HG03139 (cell line): Measurements from ENCODE around the gene ARVCF.

Source experiments
- ATAC-seq: cut with Tn5 transposase; IDR thresholded peaks from one replicate; pipeline ENCODE4 v1.9.1; 2021; ENCODE audit not compliant: unreplicated experiment

ARVCF gene

DNA sequence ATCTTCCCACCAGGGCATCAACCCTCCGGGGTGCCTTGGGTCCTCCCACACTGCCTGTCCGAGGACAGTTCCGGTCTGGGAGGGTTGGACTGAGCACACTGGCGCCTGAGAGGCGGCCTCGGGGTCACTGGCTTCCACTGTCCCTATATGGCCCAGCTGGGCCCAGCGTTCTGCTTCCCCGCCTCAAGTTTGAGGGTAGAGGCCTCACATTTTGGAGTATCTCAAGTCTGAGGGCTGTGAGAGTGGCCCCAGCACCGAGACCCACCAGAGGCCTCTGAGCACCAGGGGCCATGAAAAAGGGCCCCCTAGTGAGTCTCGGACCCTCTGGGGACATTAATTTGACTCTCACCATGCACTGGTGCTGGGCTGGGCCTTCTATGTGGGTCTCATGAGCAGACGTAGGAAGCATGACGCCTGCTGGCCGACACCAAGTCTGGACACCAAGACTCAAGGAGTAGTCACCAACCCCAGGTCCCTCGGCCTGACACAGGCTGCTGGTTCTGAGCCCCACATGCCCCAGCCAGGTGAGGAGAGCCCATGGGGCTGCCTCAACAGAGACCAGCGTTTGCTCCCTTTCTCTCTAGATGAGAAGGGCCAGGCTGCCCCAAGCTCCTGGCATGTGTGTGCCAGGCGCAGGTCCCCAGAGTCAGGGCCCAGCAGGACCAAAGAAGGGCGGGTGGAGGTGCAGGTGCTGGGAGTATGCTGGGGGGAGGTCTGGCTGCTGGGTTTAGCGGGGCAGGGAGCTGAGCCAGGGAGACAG lies 27.5 kb downstream of the ARVCF start:
- ATAC-seq: no peak

DNA sequence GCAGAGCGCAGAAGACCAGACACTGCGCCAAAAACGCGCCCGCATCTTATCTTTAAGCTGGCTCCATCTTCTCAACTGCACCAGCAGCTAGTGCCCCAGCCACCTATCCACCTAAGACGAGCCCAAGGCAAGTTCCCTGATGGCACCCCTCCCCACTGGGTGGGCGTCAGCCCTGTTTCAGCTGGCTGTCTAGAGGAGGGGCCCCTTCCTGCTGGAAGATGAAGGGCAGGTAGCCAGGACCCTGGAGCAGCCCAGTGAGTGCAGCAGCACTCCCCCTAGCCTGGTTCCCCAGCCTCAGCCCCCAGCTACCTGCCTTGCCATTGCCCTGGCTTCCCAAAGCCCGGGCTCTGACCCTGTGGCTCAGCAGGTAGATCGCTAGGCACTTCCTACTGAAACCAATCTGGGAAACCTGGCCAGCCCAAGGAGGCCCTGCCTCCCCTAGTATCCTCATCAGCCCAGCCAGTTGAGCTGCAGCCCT lies 28.3 kb downstream of the ARVCF start:
- ATAC-seq: no peak

DNA sequence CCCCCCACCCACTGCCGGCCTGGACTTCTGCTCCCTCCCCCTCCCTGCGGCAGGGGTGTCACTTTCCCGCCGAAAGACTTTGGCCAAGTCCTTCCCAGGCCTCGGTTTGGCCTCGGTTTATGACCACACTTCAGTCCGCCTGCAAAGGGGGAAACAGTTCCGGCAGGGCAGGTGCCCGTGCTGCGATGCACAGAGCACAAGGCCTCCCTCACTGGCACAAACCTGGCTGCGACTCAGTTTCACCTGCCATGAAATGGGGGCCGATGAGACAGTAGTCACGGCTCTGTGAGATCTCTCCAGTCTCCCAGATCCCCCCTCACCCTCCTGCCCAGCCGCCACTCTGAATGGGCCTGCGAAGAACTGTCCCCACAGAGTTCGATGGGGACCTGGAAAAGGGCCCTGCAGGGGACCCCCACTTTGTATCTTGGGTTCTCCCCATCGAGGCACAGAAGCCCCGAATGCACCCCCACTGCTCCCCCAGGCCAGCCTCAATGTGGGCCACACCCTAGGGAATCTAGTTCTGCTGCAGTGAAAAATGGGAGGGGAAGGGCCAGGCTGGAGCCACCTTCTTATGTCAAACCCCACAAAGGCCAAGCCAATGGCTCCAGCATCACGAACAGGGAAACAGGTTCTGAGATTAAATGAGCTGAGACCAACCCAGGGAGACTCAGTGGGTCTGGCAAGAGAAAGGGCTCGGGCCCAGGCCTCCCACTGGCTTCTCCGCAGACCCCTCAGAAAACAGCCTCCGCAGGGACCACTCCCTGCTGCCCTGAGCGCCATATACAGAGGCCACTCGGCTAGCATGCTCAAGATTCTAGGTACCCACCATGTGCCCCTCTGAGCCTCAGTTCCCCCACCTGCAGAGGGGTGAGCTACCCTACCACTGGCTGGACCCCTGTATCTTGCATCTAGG lies 29.0 kb downstream of the ARVCF start:
- no peak for ATAC-seq

DNA sequence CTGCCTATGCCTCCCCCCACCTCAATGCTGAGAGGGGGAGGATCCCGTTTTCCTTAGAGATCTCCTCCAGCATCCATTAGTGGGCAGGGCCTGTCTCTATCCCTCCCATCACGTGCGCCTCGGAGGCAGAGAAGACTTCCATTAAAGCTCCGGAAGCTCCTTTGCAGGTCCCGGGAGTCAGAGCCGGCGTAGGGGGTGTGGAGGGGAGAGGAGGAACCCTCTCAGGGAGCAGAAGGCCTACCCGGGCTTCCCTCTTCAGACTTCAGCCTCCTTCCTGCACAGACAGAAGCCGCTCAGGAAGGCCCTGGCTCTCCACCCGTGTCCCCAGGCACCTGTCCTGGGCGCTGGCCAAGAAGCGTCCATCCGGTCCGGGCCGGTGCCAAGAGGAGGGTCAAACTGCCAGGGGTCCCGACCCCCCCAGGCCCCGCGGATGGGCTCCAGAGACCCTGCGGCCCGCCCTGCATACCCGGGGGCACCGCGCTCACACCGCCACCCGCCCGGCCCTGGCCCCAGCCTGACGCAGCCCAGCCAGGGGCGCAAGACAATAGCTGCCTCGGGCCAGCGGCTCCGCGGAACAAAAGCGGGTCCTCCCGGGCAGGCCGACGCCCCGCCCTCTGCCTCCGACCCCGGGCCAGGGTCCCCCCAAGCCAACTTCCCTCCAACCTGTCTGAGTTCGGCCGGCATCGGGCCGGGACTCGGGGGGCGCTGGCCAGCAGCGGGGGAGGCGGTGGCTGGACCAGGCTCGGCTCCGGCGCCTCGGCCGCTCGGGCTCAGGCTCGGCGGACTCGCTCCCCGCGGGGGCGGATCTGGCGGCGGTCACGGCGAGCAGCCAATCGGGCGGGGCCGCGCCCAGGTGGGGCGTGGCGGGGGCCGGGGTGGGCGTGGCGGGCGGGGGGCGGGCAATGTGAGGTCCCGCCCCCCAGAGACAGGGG lies 29.9 kb downstream of the ARVCF start:
- ATAC-seq: no peak

DNA sequence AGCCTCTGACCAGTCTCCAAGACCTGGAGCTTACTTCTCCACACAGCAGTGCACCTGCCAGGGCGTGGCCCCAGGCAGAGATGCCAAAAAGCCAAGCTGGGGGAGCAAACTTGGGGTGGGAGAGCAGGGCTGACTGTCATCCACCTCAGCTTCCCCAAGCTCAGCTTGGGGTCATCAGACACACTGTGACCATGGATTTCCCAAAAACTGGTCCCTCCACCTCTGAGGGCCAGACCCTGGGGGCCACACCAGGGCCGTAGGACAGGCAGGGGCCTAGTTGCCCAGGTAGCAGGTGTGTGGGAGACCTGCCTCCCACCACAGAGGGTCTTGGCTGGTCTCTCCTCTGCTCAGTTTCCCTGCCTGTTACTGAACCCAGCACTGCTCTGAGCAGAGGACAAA lies 30.6 kb downstream of the ARVCF start:
- ATAC-seq: no peak

DNA sequence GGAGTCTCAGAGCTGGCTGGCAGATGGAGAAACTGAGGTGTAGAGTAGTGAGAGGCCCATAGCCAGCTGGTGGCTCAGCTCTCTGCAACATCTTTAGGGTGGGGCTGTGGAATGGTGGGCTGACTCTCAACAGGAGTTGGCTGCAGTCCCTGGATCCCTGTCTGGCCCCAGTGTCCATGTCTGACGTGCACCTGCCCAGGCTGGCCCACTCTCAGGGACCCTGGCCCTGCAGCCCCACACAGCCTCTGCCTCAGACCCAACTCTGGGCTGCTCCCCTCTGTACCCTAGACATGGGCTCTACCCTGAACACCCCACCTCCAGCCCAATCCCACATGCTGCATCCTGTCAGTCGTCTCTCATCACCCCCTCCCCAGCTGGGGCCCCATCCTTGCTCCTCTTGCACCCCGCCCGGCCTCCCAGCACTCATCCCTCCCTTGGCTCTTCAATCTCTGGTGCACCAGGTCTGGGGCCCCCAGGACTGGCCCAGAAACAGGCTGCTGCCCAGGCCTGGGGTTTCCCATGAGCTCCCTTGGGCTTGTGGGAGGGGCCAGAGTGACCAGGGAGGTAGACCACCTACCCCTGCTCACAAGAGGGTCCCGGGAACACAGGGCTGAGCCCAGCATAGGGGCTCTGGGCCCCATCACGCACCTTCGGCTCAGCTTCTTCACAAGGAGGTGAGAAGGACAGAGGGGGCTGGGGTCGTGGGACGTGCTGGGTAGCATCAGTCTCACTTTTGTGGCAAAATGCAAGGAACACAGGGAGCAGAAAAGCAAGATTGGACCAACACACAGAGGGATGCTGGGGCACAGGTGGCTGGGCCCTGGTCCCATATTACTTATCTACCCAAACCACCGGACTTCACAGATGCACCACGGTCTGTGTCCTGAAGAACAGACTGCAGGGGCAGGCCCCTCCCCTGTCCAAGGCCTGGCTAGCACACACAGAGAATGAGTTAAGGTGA lies 31.5 kb downstream of the ARVCF start:
- no peak for ATAC-seq

DNA sequence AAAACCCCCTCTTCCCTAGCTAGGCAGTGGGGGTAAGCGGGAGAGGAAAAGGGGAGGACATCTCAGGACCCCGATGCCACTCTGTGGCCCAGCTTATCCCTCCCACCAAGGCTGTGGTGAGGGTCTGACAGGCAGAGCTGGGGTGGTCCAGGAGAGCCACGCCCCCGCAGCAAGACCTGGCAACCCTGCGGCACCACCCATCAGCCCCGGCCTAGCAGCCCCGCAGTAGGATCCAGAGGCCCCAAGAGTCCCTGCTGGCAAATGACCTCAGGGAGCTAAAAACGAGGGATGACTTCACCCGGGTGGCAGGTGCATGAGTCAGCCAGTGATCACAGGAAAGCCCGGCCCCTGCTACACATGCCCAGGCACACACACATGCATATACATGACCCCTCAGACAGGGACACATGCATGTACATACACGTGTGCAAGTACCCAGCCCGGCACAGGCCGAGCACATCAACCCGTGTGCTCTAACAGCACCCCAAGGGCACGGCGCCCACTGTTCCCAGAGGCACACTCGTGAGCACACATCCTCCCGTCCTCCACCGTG lies 32.3 kb downstream of the ARVCF start:
- ATAC-seq: no peak

DNA sequence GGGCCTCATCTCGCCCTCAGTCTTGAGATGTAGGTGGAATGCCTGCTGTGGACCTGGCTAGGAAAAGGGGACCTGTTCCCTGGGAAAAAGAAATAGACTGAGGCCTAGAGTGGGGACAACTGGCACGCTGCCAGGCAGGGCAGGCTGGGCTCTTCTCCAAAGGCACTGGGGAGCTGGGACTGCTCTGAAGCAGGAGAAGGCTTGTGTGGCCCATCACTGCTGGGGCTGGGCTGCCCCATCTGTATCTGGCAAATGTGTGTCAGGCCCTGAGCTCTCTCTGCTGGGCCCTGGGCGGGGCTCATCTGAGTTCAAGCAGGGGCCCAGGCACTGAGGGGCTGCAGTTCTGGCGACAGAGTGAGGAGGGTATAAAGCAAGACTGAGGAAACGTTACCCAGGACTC lies 32.9 kb downstream of the ARVCF start:
- ATAC-seq: no peak

DNA sequence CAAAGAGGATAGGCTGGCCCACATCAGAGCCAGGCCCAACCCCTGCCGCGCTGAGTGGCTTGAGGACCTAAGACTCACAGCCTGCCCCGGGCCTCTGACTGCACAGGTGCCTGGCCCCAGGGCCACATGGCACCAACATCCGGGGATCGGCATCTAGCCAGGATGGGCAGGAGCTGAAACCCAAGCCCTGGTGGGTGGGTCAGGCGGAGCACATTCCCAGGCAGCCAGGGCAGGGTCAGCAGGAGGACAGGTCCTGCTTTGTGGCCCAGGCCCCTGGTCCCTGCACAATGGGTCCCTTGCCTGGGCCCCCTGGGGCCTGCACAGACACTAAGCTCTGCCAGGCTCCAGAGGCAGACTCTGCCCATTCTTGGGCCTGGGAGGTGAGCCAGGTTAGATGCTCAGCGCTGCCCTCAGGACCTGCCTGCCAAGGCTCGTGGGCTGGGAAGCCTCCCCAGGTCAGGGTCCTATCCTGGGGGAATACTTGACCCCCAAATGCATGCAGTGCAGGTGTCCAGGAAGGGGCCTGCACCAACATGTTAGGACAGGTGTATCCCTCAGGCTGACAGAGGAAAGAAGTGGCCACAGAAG lies 33.5 kb downstream of the ARVCF start:
- no peak for ATAC-seq

DNA sequence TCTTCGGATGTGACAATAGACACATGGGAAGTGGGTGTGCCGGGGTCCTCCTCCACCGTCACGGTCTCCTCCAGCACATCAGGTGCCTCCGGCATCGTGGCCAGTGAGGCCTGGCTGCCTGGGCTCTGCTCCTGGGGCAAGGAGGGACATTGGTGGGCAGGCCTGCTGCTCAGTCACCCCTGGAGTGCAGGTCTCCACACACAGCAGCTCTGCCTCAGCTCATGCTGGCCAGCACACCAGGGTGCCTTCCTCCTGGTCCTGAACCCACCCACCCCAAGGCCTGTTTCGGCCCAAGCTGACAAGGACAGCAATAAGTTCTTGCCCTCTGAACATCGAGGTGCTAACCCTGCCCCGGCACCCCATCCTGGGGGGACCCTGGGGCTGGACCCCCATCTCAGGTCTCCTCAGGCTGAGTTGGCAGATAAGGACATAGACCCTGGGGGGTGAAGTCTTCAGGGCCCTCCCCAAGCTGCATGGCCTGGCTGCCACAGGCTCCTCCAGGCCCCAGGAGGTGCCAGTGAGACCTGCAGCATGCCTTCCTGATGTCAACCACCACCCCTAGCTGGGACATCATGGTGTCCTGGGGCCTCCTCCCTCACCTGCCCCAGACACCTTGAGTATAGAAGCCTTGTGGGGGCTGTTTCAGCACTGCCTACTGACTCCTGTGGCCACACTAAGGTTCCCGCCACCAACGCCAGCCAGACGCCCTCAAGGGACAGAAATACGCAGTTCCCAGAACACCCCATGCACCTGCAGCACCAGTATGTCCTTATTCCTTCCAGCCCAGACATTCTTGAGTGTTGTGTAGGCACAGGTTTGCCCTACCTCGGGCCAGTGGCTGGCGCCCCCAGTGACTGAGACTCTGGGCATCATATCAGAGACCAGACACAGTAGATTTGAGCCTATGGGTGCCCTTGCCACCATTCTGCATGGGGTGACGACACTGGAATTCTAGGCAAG lies 34.4 kb downstream of the ARVCF start:
- ATAC-seq: no peak

DNA sequence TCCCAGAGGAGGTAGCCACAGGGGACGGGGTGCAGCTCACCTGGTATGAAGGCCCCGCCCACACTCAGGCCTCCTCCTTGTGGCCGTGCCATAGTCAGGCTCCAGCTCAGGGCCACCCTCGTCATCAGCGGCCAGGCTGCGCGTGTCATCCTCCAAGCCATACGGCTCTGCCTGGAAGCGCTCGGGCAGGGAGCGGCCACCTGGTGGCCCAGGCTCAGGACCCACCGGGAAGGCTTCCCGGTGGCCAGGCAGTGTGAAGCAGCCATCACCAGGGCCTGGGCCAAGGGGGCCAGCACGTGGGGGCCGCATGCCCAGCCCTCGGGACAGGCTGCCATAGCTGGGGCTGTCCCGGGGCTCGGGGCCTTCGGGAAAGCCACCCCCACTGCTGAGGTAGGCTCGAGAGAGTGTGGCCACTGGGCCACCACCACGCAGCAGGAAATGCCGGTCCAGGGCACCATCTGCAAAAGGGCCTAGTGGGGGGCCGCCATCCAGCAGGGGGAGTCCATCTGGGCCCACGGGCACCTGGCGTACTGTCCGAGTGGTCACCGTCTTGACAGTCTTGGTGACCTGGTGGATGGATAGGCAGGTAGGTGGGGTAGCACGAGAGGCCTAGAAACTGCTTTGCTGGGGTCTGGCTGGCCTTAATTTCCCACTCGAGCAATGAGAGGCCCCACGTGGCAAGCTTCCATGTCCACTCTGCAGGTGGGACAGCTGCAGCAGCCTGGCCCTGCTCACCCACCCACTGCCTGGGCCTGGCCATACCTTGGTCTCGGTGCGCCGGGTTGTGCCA lies 35.3 kb downstream of the ARVCF start:
- ATAC-seq: no peak

DNA sequence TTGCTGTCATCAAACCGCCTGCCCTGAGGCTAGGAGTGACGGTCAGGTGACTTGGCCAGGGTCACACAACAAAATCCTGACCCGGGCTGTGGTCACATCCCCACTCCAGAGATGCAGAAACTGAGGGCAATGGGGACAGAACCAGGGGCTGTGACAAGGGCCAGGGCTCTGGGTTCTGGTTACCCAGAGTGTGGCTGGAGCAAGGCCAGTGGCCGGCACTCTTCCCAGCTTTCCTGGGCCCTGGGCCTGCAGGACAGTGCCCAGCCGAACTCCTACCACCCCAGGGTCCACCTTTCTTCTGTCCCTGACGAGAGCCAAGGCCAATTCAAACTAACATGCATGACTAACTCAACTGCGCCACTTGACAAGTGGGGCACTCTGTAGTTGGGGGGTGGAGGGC lies 35.9 kb downstream of the ARVCF start:
- ATAC-seq: no peak

DNA sequence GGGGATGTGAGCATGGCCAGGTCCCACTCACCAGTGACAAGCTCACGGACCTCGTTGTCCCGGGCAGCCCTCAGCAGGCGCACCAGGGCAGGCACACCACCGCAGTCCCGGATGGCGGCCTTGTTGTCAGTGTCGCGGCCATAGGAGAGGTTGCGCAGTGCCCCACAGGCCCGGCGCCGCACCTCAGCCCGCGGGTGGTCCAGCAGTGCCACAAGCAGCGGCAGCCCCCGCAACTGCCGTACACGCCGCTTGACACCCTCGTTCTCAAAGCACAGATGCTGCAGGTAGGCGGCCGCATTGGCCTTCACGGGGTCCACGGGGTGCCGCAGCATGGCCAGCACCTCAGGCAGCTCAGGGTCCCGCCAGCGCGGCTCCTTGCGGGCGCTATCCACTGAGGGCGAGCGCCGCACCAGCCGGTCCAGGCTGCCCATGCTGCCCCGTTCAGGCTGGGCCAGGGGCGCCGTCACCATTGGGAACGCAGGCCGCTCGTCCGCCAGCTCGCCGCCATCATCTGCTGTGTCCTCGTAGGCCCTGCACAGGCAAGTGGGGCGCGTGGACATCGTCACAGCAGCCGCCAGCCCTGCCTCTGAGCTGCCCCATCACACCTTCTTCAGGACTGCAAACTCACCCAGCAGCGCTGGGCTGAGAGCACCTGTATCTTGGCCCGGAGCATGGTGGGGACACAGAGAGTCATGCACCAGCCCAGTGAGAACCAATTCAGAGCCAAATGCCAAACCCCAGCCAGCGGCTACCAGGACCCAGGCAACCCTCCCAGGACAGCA lies 36.7 kb downstream of the ARVCF start:
- no peak for ATAC-seq

DNA sequence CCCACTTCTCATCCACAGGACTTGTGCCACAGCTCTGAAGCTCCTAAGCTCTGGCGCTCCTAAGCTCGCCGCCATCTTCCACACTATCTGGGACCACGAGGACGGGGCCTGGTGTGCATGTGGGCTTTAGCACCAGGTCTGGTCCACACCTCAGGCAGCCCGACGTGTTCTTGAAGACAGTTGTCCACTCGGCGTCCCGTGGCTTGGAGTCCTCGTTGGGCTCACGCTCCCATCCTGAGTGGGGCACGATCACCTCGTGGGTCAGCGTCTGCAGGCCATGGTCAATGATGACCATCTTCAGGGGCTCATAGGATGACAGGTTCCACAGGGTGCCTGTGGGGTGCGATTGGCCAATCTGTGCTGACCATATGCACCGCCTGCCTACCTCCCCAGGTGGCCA lies 37.9 kb downstream of the ARVCF start:
- ATAC-seq: no peak

DNA sequence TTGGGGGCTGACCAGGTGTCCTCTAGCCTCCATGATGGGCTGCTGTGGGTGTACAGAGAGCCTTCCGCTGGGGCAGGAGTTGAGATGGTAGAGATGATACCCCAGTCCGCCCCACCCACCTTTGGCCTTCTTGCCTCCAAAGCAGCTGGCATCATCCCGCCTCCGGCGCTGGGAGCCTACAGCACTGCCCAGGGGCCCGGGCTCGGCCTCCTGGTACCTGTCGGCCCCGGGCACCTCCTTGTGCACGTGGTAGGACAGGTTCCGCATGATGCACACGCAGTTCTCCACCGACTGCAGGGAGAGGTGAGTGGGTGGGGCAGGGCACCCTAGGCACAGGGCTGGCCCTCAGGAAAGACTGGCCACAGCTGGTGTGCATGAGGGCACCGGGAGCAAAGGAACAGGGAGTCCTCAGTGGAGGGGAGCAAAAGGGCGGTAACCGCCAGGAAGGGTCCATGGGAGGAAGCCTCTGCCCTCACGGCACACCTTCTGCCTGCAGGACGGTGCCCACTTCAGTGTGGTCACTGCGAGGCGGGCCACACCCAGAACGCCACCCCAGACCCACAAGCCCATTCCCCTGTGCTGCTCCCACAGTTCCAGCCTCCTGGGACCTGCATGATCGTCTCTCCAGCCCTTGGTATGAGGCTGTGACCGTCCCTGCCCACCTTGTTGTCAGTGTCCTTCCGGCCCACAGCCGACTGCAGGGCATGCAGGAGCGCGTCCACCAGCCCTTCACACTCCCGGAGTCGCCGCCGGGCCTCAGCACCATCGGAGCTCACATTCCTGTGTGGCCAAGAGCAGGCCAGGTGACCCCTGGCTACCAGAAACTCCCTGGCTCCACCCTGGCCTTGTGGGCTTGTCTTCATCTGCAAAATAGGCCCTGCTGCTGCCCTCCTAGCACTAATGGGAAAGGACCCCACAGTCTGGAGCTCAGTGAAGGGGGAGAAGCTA lies 39.1 kb downstream of the ARVCF start:
- no peak for ATAC-seq
